Activated CD8-positive, alpha-beta memory T cell treated with anti-CD3 and anti-CD28 coated beads for 48 hours (primary cell): Measurements from ENCODE around the gene SIGLECL1.
"Not testable (repeated sequence)": the region's sequence is repeated elsewhere in the genome, so short reads cannot be mapped to it uniquely, and the experiment has no call there.

Experiments
- DNase-seq, 3 experiments: peaks; one replicate each; pipeline ENCODE4 v3.0.0-alpha.2; 2020; ENCODE audit warnings: low read depth in 2 of 3, low spot score in 2 of 3

The SIGLECL1 gene

DNA sequence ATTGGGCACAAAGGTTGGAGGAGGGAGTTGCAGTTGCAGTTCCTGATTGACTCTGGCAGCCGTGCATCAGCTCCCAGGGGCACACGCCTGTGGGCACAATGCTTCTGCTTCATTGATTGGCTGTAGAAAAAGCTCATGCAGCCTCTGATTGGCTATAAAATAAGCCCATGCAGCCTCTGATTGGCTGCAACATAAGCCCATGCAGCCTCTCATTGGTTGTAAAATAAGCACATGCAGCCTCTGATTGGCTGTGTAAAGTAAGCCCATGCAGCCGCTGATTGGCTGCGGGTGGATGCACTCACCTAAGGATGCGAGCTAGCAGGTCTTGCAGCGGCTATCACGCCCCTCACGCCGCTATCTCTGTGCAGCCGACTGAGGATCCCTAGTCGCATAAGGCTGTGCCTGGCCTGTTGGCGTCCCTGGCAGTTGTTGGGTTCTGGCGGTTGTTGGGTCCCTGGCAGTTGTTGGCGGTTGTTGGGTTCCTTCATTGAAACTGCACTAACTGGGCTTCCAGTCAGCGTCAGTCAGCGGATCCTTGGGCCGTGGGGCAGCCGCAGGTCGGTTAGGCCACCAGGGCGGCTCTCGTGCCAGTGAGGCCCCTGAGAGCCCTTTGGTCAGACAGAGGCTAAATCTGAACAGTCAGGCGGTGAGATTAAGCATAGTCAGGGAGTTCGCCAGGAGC lies at the start of gene SIGLECL1:
SIGLECL1 (plus strand) TSS at position 295 of the 682 bp plus-strand sequence. CDS start 12,993 bp downstream, outside the sequence.
- no peak for DNase-seq

DNA sequence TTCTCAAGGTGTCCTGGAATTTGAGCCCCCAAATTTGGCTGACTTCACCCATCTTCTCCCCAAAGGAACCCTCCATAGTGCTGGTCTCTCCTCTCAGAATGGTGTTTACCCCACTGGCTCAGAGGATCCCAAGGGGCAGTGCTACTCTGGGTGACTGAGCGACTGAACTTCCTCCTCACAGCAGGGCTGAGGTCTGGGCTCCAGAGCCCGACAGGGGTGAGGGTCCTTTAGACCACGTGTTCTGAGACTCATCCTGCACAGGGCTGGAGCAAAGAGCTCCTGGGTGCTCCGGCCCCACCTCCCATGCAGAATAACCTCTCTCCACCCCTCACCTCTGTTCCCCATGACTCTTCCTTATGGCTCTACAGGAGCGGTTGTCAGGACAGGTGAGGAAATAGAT lies 49.2 kb upstream of the SIGLECL1 start:
- no peak for DNase-seq

DNA sequence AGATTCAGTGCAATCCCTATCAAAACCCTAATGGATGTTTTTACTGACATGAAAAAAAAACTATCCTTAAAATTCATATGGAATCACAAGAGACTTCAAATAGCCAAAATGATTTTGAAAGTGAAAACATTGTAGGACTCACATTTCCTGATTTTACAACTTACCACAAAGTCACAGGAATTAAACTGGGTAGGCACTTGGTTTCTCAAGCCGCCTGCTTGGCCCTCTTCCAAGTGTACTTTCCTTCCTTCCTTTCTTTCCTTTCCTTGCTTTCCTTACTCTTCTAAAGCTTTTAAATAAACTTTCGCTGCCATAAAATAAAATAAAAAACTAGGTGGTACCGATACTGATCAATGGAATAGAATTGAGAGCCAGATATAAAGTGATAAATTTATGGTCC lies 47.0 kb upstream of the SIGLECL1 start:
- no peak for DNase-seq

DNA sequence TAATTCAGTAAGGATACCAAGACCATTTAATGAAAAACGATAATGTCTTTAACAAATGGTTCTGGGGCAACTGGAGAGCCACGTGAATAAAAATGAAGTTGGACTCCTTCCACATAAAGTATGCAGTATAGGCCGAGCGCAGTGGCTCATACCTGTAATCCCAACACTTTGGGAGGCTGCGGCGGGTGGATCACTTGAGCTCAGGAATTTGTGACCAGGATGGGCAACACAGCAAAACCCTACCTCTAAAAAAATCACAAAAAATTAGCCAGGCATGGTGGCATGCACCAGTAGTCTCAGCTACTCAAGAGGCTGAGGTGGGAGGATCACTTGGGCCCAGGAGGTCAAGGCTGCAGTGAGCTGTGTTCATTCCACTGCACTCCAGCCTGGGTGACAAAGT lies 46.6 kb upstream of the SIGLECL1 start:
- no peak for DNase-seq

DNA sequence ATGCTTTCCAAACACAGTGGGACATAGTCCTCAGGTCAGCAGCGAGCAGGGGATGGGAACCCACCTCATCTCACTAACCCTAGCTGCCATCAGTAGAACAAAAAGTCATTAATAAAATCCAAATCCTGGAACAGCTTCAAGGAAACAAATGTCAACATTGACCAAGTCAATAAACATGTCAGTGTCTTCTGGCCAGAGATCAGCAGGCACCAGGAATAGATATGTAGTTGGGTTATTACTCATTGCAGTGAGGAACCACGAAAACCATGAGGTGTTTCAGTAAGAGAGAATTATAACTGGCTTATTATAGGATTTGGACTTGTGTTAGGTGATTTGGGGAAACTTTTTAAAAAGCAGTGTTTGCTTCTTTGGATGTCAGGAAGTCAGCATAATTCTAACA lies 43.1 kb upstream of the SIGLECL1 start:
- no peak for DNase-seq

DNA sequence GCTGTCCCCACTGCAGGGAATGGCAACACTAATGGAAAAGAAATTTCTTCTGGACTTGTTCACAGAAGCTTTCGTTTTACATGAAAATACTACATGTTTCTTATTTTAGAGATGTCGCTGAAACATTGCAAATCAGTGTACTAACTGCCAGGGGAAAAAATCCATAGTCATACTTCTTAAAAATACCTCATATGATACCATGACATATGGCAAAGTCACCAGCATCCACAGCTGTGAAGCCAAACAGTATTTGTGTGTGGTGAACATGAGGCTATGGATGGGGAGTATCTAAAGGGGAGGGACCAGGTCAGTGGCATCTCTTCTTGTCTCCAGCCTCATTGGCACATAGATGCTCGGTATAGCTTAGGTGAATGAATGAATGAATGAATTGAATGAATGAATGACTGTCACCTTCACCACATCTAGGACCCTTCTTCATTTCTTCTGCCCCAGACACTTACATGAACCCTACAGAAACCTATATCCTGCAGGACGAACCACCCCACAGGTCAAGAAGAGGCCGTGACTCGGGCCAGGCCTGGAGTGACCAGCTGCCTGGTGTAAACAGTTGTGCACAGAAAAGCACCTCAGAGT lies 40.6 kb upstream of the SIGLECL1 start:
- no peak for DNase-seq

DNA sequence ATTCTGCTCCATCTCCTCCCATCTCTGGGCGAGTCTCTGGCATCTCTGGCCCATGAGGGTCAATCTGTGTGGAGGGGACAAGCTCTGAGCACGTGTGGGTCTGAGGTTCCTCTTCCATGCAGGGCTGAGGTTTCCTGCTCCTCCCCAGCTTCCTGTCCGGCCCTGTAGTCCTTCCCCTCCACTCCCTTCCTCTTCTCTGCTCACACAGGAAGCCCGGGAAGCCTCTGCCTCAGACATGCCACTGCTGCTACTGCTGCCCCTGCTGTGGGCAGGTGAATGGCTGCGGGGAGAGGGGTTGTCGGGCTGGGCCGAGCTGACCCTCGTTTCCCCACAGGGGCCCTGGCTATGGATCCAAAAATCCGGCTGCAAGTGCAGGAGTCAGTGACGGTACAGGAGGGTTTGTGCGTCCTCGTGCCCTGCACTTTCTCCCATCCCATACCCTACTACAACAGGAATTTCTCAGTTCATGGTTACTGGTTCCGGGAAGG lies 40.0 kb upstream of the SIGLECL1 start:
- DNase-seq = not testable (repeated sequence)

DNA sequence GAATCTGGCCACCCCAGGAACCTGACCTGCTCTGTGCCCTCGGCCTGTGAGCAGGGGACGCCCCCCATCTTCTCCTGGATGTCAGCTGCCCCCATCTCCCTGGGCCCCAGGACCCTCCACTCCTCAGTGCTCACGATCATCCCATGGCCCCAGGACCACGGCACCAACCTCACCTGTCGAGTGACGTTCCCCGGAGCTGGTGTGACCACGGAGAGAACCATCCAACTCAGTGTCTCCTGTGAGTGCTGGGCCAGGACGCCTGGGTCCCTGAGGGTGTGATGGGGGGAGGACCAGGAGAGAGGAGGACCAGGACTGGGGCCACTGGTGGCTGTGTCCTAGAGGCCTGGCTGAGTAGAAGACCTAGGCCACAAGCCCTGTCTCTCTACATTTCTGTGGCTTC lies 39.0 kb upstream of the SIGLECL1 start:
- DNase-seq = no peak

DNA sequence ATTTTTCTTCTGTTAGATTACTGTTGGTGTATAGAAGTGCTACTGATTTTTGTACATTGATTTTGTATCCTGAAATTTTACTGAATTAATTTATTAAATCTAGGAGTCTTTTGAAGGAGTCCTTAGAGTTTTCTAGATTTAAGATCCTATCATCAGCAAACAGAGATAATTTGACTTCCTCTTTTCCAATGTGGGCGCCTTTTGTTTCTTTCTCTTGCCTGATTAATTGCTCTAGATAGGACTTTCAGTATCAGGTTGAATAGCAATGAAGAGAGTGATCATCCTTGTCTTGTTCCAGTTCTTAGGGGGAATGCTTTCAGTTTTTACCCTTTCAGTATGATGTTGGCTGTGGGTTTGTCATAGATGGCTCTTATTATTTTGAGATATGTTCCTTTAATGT lies 31.6 kb upstream of the SIGLECL1 start:
- no peak for DNase-seq

DNA sequence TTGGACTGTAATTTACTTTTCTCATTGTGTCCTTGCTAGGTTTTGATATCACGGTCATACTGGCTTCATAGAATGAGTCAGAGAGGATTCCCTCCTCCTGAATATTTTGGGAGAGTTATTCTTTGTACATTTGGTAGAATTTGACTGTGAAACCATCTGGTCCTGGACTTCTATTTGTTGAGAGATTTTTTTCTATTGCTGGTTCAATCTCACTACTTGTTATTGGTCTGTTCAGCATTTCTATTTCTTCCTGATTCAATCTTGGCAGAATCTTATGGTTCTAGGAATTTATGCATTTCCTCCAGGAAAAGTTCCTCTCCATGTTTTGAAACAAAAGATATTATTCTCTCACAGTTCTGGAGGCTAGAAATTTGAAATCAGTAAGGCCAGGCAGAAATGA lies 30.9 kb upstream of the SIGLECL1 start:
- DNase-seq = no peak

DNA sequence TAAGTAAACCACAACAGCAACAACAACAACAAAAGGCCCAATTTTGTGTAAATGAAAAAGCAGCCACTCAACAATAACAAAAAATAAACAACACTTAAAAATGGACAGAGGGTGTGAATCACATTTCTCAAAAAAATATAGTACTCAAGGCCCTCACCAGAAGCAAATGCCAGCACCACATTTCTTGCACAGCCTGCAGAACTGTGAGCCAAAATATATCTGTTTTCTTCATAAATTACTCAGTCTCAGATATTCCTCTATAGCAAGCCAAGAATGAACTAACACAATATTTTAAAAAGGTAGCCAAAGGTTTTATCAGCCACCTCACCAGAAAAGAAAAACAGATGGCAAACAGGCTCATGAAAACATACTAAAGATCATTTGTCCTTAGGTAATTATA lies 29.9 kb upstream of the SIGLECL1 start:
- no peak for DNase-seq

DNA sequence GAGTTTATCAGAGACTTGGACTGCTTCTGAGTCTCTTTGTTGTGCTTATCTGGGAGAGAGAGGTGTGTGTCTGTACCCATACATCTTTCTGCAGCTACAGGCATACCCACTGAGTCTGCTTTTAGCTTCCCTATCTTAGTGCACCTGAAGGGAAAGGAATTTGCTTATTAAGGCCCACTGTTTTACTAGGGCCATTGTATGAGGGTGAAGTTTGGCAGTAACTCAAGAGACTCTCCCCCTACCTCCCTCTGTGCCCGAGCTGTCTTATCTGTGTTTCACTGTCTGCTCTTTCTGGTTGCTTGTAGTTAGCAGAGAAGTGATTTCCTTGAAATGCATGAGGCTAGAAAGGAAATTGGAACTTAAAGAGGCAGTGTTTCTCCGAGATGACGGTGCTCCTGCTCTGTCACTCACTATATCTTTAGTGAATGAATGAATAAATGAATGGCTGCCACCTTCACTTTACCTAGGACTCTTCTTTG lies 26.7 kb upstream of the SIGLECL1 start:
- no peak for DNase-seq

DNA sequence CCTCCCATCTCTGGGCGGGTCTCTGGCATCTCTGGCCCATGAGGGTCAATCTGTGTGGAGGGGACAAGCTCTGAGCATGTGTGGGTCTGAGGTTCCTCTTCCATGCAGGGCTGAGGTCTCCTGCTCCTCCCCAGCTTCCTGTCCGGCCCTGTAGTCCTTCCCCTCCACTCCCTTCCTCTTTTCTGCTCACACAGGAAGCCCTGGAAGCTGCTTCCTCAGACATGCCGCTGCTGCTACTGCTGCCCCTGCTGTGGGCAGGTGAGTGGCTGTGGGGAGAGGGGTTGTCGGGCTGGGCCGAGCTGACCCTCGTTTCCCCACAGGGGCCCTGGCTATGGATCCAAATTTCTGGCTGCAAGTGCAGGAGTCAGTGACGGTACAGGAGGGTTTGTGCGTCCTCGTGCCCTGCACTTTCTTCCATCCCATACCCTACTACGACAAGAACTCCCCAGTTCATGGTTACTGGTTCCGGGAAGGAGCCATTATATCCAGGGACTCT lies 25.9 kb upstream of the SIGLECL1 start, which contains the start of gene CD33:
CD33 (plus strand) TSS at position 183 of the 496 bp plus-strand sequence; CDS start at position 222, 39 bp downstream.
- not testable (repeated sequence) for DNase-seq

DNA sequence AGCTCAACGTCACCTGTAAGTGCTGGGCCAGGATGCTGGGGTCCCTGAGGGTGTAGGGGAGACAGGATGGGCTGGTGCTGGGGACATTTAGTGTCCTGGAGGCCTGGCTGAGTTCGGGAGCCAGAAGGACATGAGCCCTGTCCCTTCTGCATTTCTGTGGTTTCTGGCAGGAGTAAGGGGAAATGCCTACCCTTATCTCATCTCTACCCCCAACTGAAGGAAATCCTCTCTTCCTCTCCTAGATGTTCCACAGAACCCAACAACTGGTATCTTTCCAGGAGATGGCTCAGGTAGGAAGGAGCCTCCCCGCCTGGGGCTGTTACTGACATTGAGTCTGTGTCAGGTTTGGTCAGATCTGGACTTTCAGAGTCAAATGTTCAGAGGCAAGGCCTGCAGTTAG lies 24.8 kb upstream of the SIGLECL1 start:
- DNase-seq = no peak

DNA sequence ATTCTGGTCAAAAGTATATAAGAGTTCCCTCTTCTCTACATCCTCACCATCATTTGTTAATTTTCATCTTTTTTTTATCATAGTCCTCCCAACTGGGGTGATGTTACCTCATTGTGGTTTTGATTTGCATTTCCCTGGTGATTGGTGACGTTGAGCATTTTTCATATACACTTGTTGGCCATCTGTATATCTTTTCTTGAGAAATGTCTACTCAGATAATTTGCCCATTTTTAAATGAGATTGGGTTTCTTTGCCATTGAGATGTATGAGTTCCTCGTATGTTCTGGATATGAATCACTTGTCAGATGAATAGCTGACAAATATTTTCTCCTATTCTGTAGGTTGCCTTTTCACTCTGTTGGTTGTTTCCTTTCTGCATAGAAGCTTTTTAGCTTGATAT lies 23.6 kb upstream of the SIGLECL1 start:
- no peak for DNase-seq

DNA sequence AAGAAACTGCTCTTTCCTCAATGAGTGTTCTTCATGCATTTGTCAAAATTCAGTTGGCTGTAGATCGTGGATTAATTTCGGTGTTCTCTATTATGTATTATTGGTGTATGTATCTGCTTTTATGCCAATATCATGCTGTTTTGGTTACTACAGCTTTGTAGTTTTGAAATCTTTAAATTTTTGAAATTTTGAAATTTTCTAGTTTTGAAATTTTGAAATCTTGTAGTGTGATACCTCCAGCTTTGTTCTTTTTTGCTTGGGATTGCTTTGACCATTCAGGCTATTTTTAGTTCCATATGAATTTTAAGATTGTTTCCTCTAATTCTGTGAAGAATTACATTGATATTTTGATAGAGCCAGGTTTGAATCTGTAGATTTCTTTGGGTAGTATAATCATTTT lies 22.9 kb upstream of the SIGLECL1 start:
- DNase-seq = no peak

DNA sequence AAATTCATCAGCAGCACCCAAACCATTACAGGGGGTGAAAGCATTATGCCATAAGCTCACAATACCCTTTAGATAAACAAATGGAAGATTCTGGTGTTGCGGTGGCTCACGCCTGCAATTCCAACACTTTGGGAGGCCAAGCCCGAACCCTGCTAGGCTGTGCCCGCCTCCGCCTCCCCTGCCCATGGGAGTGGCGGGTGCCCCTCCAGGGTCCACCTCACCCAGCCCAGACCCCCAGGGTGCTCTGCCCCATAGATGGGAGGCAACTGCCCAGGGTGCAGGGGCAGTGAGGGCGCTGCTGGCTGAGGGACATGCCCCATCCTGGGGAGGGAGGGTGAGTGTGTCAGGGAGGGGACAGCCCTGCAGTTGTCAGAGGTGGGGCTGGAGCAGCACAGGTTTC lies 10.0 kb upstream of the SIGLECL1 start:
- DNase-seq = no peak

DNA sequence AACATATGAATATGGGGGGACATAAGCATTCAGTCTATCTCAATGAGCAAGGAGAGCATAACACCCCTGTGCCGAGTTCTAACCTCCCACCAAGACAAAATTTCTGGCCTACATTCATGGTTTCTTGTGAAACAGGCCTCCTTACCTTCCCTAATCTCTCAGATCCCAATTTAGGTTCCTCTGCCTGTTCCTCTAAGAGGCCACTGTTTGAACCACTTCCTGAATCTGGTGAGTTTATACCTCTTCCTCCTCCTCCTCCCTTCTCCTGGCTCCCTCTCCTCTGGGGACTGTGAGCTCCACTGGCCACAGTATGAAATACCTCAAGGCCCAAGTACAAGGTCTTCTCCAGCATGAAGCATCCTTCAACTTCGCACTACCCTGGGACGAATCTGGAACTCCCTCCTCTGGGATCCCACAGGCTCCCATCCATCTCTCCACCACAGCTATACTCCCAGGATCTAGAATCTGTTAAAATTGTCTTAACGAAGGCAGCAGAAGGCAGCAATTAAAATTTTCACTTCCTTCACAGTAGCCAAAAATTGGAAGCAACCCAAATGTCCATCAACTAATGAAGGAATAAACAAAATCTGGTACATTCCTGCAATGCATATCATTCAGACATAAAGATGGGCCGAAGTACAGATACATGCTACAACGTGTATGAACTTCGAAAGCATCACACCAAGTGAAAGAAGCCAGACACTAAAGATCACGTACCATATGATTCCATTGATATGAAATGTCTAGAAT lies 7.8 kb upstream of the SIGLECL1 start:
- no peak for DNase-seq

DNA sequence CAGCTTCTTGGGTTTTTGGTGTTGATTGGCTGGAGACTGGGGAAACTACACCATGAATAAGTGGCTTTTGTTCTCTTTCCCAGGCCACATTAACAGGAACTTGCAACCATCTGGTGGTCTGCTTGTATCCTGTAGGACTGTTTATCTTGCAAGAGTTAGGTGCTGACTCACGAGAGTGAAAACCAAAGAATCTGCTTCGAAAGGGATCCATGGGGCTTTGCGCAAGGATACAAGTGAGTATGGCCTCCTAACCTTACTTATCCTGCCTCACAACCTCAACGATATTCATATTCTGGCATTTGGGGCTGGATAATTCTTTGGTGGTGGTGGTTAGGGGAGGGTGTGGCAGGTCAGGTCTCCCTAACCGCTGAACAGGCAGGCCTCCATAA lies 4.7 kb upstream of the SIGLECL1 start:
- DNase-seq = no peak

DNA sequence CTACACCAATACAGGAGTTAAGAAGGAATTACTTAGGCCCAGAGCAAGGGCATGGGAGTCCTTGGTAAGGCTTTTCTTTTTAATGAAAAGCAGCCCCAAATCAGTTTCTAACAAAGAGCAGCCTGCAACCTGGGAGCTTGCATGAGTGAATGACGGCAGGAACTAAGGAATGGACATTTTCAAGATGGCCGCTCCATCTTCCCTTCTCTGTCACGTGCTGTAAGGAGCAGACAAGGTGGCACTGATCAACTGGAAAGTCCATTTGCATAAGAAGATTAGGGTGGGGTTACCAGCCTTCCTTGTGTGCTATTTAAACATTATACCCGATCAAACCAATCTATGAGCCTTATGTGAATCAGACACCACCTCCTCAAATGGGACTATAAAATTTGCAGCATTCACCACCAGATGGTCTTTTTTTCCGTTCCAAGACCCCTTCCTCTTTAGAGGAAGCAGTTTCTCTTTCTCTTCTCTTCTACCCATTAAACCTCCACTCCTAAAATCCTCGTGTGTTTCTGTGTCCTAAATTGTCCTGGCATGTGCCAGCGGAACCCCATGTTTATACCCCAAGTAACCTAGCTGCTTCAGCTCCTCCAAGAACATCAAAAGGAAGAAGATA lies 2.8 kb upstream of the SIGLECL1 start:
- no peak for DNase-seq

DNA sequence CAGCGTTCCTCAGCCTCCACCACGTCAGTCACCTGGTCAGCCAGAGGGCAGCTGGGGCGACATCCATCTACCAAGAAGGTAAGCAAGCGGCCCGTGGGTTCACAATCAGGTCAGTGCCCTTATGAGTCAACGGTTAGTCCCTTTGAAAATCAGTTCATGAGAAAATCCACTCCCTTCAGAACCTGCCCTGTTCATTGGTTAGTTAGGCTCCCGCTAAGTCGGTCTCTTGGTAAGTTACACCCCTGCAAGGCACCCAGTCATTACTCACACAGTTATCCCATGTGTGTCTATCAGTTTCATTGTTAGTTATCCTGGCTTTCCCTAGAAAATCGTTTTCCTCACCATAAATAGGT lies 564 bp downstream of the SIGLECL1 start:
- DNase-seq = no peak
